ENCODE data around the gene DNAH17.

- TF ChIP-seq, protein P1, sequence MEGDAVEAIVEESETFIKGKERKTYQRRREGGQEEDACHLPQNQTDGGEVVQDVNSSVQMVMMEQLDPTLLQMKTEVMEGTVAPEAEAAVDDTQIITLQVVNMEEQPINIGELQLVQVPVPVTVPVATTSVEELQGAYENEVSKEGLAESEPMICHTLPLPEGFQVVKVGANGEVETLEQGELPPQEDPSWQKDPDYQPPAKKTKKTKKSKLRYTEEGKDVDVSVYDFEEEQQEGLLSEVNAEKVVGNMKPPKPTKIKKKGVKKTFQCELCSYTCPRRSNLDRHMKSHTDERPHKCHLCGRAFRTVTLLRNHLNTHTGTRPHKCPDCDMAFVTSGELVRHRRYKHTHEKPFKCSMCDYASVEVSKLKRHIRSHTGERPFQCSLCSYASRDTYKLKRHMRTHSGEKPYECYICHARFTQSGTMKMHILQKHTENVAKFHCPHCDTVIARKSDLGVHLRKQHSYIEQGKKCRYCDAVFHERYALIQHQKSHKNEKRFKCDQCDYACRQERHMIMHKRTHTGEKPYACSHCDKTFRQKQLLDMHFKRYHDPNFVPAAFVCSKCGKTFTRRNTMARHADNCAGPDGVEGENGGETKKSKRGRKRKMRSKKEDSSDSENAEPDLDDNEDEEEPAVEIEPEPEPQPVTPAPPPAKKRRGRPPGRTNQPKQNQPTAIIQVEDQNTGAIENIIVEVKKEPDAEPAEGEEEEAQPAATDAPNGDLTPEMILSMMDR (IDR thresholded peaks at IDR 0.05) = no peak
- TF ChIP-seq, protein P2, sequence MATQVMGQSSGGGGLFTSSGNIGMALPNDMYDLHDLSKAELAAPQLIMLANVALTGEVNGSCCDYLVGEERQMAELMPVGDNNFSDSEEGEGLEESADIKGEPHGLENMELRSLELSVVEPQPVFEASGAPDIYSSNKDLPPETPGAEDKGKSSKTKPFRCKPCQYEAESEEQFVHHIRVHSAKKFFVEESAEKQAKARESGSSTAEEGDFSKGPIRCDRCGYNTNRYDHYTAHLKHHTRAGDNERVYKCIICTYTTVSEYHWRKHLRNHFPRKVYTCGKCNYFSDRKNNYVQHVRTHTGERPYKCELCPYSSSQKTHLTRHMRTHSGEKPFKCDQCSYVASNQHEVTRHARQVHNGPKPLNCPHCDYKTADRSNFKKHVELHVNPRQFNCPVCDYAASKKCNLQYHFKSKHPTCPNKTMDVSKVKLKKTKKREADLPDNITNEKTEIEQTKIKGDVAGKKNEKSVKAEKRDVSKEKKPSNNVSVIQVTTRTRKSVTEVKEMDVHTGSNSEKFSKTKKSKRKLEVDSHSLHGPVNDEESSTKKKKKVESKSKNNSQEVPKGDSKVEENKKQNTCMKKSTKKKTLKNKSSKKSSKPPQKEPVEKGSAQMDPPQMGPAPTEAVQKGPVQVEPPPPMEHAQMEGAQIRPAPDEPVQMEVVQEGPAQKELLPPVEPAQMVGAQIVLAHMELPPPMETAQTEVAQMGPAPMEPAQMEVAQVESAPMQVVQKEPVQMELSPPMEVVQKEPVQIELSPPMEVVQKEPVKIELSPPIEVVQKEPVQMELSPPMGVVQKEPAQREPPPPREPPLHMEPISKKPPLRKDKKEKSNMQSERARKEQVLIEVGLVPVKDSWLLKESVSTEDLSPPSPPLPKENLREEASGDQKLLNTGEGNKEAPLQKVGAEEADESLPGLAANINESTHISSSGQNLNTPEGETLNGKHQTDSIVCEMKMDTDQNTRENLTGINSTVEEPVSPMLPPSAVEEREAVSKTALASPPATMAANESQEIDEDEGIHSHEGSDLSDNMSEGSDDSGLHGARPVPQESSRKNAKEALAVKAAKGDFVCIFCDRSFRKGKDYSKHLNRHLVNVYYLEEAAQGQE (IDR thresholded peaks at IDR 0.05; ENCODE audit: insufficient read depth in 1 of 2, low read depth in 2 of 2, low read length in 1 of 2) = no peak
- no peak for TF ChIP-seq POLR2AphosphoS5 (IDR thresholded peaks at IDR 0.05; ENCODE audit: low read depth, low read length)
- TF ChIP-seq TCF7L2 (IDR thresholded peaks at IDR 0.05; ENCODE audit: low read depth, low read length) = no peak
These were observed 36.2 kb upstream of the DNAH17 start for GRCh38 chr17:78613416-78613815.
